ENCODE results near the gene OTX2. TPM values are rescaled to one million over a fixed set of nuclear protein-coding genes. Genes with fewer than 3 reads are reported as not detected.

The OTX2 gene
- total RNA-seq, 1 donor from 2014 or later, result not detected

DNA sequence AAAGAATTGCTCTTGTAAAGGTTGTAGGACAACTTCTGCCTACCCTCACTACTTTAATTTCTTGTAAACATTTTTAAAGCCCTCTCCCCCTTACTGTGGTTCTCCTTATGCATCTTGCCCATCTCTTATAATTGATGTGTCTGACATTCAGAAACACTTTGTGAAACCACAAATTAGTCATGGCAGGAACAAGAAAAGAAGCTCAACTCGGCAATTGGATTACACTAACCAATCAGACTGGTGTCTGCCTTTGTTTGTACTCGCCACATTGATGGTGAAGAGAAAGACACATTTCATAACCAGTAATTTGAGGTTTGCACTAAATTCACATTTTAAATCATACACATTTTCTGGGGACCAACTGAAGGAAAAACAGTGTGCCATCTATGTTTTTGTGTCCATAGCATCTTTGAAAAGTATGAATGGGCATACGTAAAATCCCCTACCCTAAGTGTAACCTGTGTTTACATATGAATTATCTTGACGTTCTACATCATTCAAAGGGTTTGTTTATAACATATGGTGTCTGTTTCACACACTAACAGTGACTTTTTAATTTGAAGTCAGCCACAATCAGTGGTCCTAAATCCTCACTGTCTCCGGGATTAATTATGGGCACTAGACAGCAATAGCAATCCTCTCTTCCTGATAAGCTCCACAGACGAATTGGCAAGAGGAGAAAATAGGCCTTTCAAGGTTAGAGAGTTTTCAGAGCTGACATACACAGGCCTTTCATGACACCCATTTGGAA, 49.9 kb downstream of the OTX2 start:
- Mint-ChIP-seq H3K27me3 (peaks cover 20% of the 10 kb centered on the region), H3K36me3 (ENCODE audit: insufficient read depth) (no peaks in the 10 kb centered on the region), H3K4me1 (ENCODE audit: low read depth) (no peaks in the 10 kb centered on the region), H3K4me3 (ENCODE audit: low read depth) (no peak overlapping the region), H3K9me3 (ENCODE audit: low read depth) (no peaks in the 10 kb centered on the region), H3K27ac (no peak overlapping the region)
- no peak for DNase-seq (ENCODE audit: low spot score, unreplicated experiment)
- no peak for TF ChIP-seq CTCF (IDR thresholded peaks at IDR 0.05; ENCODE audit: unreplicated experiment)

- Mint-ChIP-seq H3K4me3 (ENCODE audit: low read depth) (no peak overlapping the region), H3K4me1 (ENCODE audit: low read depth) (no peaks in the 10 kb centered on the region), H3K36me3 (ENCODE audit: insufficient read depth) (no peaks in the 10 kb centered on the region), H3K27ac (no peak overlapping the region), H3K27me3 (peaks cover 13% of the 10 kb centered on the region), H3K9me3 (ENCODE audit: low read depth) (no peaks in the 10 kb centered on the region)
- TF ChIP-seq CTCF (IDR thresholded peaks at IDR 0.05; ENCODE audit: unreplicated experiment), result no peak
- DNase-seq (ENCODE audit: low spot score, unreplicated experiment), result no peak
Observed at GRCh38 chr14:56759633-56760032, 50.6 kb downstream of the OTX2 start.

GRCh38 chr14:56759094-56759493, 51.2 kb downstream of the OTX2 start:
- H3K9me3 Mint-ChIP-seq (ENCODE audit: low read depth), result no peaks in the 10 kb centered on the region
- H3K27me3 Mint-ChIP-seq, result peaks cover 9% of the 10 kb centered on the region
- no peaks in the 10 kb centered on the region for H3K36me3 Mint-ChIP-seq (ENCODE audit: insufficient read depth)
- no peak overlapping the region for H3K4me3 Mint-ChIP-seq (ENCODE audit: low read depth)
- H3K27ac Mint-ChIP-seq, result no peak overlapping the region
- DNase-seq (ENCODE audit: low spot score, unreplicated experiment), result no peak
- no peak for TF ChIP-seq CTCF (IDR thresholded peaks at IDR 0.05; ENCODE audit: unreplicated experiment)
- no peaks in the 10 kb centered on the region for H3K4me1 Mint-ChIP-seq (ENCODE audit: low read depth)

GRCh38 chr14:56754921-56755320, 55.4 kb downstream of the OTX2 start:
- H3K27me3 Mint-ChIP-seq, result peaks cover 3% of the 10 kb centered on the region
- no peak for TF ChIP-seq CTCF (IDR thresholded peaks at IDR 0.05; ENCODE audit: unreplicated experiment)

GRCh38 chr14:56753396-56753795, 56.9 kb downstream of the OTX2 start:
- Mint-ChIP-seq H3K27ac (no peak overlapping the region), H3K4me3 (ENCODE audit: low read depth) (no peak overlapping the region), H3K4me1 (ENCODE audit: low read depth) (no peaks in the 10 kb centered on the region), H3K9me3 (ENCODE audit: low read depth) (no peaks in the 10 kb centered on the region), H3K36me3 (ENCODE audit: insufficient read depth) (no peaks in the 10 kb centered on the region), H3K27me3 (peaks cover 5% of the 10 kb centered on the region)
- no peak for TF ChIP-seq CTCF (IDR thresholded peaks at IDR 0.05; ENCODE audit: unreplicated experiment)
- DNase-seq (ENCODE audit: low spot score, unreplicated experiment), result no peak

More at GRCh38 chr14:56754921-56755320, 55.4 kb downstream of the OTX2 start:
- Mint-ChIP-seq H3K27ac (no peak overlapping the region), H3K9me3 (ENCODE audit: low read depth) (no peaks in the 10 kb centered on the region), H3K4me1 (ENCODE audit: low read depth) (no peaks in the 10 kb centered on the region), H3K36me3 (ENCODE audit: insufficient read depth) (no peaks in the 10 kb centered on the region), H3K4me3 (ENCODE audit: low read depth) (no peak overlapping the region)
- DNase-seq (ENCODE audit: low spot score, unreplicated experiment), result no peak

All from progenitor cell of endocrine pancreas (in vitro differentiated cells).